ENCODE data around the gene TUT4.
A peak's percentile ranks its signal among the peaks of the same experiment; 100 is the strongest.

DNA sequence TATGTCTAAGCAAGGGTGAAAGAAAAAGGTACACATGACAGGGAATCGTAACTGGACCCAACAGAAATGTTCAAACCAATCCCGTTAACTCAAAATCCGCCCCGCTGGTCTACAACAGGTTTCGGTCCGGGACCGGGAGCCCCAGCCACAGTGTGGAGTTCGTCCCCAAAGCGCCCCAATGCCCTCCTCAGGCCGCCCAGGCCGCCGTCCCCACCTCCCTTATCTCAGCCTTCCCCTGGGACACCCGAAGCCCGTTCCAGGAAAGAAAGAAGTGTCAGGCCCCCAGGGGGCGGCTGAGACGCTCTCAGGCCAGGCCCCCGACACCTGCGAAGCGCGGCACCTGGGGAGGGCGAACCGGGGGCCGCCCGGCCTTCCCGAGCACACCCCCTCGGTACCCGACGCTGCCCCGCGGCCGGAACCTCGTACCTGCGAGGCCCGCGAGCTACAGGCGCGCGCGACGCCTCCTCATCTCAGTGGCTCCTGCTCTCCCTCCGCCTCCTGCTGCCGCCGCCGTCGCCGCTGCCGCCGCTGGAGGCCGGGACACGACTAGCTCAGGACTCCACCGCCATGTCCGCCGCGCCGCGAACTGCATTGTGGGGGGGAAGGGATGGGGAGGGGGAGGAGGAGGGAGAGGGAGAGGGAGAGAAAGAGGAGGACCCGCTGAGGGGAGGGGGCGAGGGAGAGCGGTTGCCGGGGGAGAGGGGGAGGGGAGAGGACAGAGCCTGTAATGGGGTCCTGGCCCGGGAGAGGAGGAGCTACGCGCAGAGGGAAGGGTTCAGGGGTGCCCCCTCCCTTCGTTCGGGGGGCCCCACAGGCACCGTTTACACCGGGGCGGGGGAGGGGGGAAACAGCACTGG lies at the start of gene TUT4:
- TF ChIP-seq, protein P1, sequence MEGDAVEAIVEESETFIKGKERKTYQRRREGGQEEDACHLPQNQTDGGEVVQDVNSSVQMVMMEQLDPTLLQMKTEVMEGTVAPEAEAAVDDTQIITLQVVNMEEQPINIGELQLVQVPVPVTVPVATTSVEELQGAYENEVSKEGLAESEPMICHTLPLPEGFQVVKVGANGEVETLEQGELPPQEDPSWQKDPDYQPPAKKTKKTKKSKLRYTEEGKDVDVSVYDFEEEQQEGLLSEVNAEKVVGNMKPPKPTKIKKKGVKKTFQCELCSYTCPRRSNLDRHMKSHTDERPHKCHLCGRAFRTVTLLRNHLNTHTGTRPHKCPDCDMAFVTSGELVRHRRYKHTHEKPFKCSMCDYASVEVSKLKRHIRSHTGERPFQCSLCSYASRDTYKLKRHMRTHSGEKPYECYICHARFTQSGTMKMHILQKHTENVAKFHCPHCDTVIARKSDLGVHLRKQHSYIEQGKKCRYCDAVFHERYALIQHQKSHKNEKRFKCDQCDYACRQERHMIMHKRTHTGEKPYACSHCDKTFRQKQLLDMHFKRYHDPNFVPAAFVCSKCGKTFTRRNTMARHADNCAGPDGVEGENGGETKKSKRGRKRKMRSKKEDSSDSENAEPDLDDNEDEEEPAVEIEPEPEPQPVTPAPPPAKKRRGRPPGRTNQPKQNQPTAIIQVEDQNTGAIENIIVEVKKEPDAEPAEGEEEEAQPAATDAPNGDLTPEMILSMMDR (IDR thresholded peaks at IDR 0.05): no peak
- TF ChIP-seq POLR2A (IDR thresholded peaks at IDR 0.05): peak in 1 of 2 donors; percentile 70
